Lower leg skin (tissue), 3 donors: ENCODE results near the gene SLC36A2.

Experiments used
- POLR2A ChIP-seq, 2 donors: fragments of 450-650 bp; IDR thresholded peaks; one replicate each; pipeline ENCODE4 v1.6.1; 2016 to 2017; ENCODE audit warnings: antibody characterized with exemption in 2 of 2, mild to moderate bottlenecking in 1 of 2, moderate library complexity in 1 of 2
- TF ChIP-seq, protein P1 (sequence below), 3 donors: fragments of 450-650 bp; IDR thresholded peaks; one replicate each; pipeline ENCODE4 v1.5.1; 2016; ENCODE audit warnings: antibody characterized with exemption in 3 of 3, mild to moderate bottlenecking in 3 of 3, moderate library complexity in 2 of 3

DNA sequence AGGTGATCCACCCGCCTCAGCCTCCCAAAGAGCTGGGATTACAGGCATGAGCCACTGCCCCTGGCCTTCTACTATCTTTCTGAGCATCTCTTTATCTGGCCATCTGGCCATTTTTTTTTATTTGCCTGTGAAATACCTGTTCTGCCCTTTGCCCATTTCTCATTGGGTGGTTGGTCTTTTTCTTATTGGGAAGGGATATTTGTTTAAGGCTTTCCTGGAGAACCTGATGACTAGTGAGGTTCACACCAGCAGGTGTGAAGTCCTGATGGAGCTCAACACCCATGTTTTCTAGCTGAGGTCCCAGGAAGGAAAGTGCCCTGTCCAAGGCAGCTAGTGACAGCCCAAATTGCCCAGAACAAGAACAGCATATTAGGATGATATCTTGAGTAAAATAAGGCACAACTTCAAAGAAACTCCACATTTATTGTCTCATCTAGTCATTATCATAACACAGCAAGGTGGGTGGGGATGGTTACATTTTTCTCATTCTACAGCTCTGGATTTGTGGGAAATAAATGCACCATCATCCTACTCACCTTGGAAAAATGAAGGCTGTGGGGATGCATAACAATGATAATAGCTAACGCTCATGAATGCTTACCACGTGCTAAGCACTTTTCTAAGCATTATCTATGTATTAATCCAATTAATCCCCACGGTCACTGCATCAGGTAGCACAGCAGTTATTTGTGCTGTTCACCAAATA lies 64.1 kb downstream of the SLC36A2 start:
- TF ChIP-seq POLR2A (IDR thresholded peaks at IDR 0.05): no peak
- TF ChIP-seq, protein P1, sequence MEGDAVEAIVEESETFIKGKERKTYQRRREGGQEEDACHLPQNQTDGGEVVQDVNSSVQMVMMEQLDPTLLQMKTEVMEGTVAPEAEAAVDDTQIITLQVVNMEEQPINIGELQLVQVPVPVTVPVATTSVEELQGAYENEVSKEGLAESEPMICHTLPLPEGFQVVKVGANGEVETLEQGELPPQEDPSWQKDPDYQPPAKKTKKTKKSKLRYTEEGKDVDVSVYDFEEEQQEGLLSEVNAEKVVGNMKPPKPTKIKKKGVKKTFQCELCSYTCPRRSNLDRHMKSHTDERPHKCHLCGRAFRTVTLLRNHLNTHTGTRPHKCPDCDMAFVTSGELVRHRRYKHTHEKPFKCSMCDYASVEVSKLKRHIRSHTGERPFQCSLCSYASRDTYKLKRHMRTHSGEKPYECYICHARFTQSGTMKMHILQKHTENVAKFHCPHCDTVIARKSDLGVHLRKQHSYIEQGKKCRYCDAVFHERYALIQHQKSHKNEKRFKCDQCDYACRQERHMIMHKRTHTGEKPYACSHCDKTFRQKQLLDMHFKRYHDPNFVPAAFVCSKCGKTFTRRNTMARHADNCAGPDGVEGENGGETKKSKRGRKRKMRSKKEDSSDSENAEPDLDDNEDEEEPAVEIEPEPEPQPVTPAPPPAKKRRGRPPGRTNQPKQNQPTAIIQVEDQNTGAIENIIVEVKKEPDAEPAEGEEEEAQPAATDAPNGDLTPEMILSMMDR (IDR thresholded peaks at IDR 0.05): no peak
